Fibroblast of lung (primary cell): ENCODE measurements around the gene TRAPPC8. TPM values are rescaled to one million over a fixed set of nuclear protein-coding genes. Genes with fewer than 3 reads are reported as not detected.

Experiments
- DNase-seq, 2 donors: peaks; one replicate each; pipeline versions ENCODE4 v3.0.0 to v3.0.0-alpha.2; 2010; ENCODE audit warnings: low read depth in 2 of 2
- H2AFZ ChIP-seq: 2 replicates; pipeline ENCODE4 v1.5.1; 2012; ENCODE audit warnings: low read length, control low read depth, inconsistent platforms
- H3K27ac ChIP-seq: 2 replicates; pipeline ENCODE4 v1.5.1; 2011; ENCODE audit warnings: low read length, control low read depth; ENCODE audit not compliant: insufficient read depth
- H3K27me3 ChIP-seq: 2 replicates; pipeline ENCODE4 v1.5.1; 2011; ENCODE audit warnings: mild to moderate bottlenecking, low read length; ENCODE audit not compliant: control insufficient read depth, insufficient read depth
- H3K36me3 ChIP-seq: 2 replicates; pipeline ENCODE4 v1.5.1; 2011; ENCODE audit warnings: low read length; ENCODE audit not compliant: control insufficient read depth, insufficient read depth
- H3K4me1 ChIP-seq: 2 replicates; pipeline ENCODE4 v1.5.1; 2011; ENCODE audit warnings: low read length; ENCODE audit not compliant: control insufficient read depth, insufficient read depth; ENCODE audit errors: extremely low read depth
- H3K4me2 ChIP-seq: 2 replicates; pipeline ENCODE4 v1.5.1; 2011; ENCODE audit warnings: low read length, control low read depth; ENCODE audit not compliant: insufficient read depth; ENCODE audit errors: extremely low read depth
- H3K4me3 ChIP-seq, 4 experiments: fragments of 200-600 bp in 1 of 4; sonication (generic) in 1 of 4; replicated peaks in 1 of 4; 2 replicates each; pipeline ENCODE4 v1.5.1; 2011 to 2016; ENCODE audit warnings: low read length in 4 of 4, low read depth in 3 of 4, mild to moderate bottlenecking in 3 of 4, control low read depth in 2 of 4, inconsistent platforms in 1 of 4, mixed read lengths in 1 of 4; ENCODE audit not compliant: insufficient read depth in 1 of 4; ENCODE audit errors: control extremely low read depth in 1 of 4
- H3K79me2 ChIP-seq: 2 replicates; pipeline ENCODE4 v1.5.1; 2012; ENCODE audit warnings: mild to moderate bottlenecking, low read length, inconsistent platforms; ENCODE audit not compliant: control insufficient read depth, insufficient read depth
- H3K9ac ChIP-seq: 2 replicates; pipeline ENCODE4 v1.5.1; 2011; ENCODE audit warnings: mild to moderate bottlenecking, low read length, control low read depth; ENCODE audit not compliant: insufficient read depth
- H3K9me3 ChIP-seq: 2 replicates; pipeline ENCODE4 v1.5.1; 2012; ENCODE audit warnings: low read depth, low read length; ENCODE audit not compliant: control insufficient read depth, insufficient read depth
- H4K20me1 ChIP-seq: 2 replicates; pipeline ENCODE4 v1.5.1; 2011; ENCODE audit warnings: low read length; ENCODE audit not compliant: control insufficient read depth, insufficient read depth; ENCODE audit errors: extremely low read depth
- CTCF ChIP-seq, 2 donors: IDR thresholded peaks in 1 of 2; conservative IDR thresholded peaks in 1 of 2; 1 replicate in 1 of 2; 2 replicates in 1 of 2; pipeline ENCODE4 v1.5.1; 2011 to 2012; ENCODE audit warnings: low read length in 2 of 2, control low read depth in 1 of 2, inconsistent platforms in 1 of 2, low read depth in 1 of 2, mild to moderate bottlenecking in 1 of 2
- EZH2 ChIP-seq: IDR thresholded peaks from 2 replicates; pipeline ENCODE4 v1.5.1; 2012; ENCODE audit warnings: low read length, control low read depth, mild to moderate bottlenecking; ENCODE audit errors: missing control alignments
- polyA plus RNA-seq, 2 donors: library from polyadenylated mRNA; depleted of rRNA in 1 of 2; stranded (reverse) in 1 of 2; unstranded in 1 of 2; fragments of >200 nt; gene quantifications; 2 replicates each; pipeline ENCODE4 v1.2.1, GENCODE V29; 2011 to 2012; ENCODE audit warnings: missing spikeins in 1 of 2
- total RNA-seq: library from RNA; depleted of rRNA; stranded (reverse); fragments of >200 nt; gene quantifications from 2 replicates; pipeline ENCODE4 v1.2.1, GENCODE V29; 2014

Gene TRAPPC8
- total and polyA plus RNA-seq, 2 donors (not counting 1 experiment from before 2014, with no cell fraction given), result 53.4 to 64.2 TPM

GRCh38 chr18:31876707-31877106 is 66.2 kb downstream of the TRAPPC8 start:
- no peaks in the 10 kb centered on the region for H3K36me3 ChIP-seq
- no peak overlapping the region for H2AFZ ChIP-seq
- H3K4me2 ChIP-seq, result no peak overlapping the region

GRCh38 chr18:31875301-31875700 is 67.6 kb downstream of the TRAPPC8 start:
- no peaks in the 10 kb centered on the region for H3K79me2 ChIP-seq
- no peaks in the 10 kb centered on the region for H3K36me3 ChIP-seq
- H2AFZ ChIP-seq, result no peak overlapping the region
- H3K27ac ChIP-seq, result no peak overlapping the region
- H3K9ac ChIP-seq, result no peak overlapping the region
- H3K4me3 ChIP-seq, result no peak overlapping the region
- no peaks in the 10 kb centered on the region for H3K4me1 ChIP-seq
- DNase-seq, result no peak
- no peaks in the 10 kb centered on the region for H4K20me1 ChIP-seq
- no peaks in the 10 kb centered on the region for H3K27me3 ChIP-seq
- H3K4me2 ChIP-seq, result no peak overlapping the region
- no peak for TF ChIP-seq CTCF (conservative IDR thresholded peaks at IDR 0.05 in 1 of 2, IDR thresholded peaks at IDR 0.05 in 1 of 2; ENCODE audit: low read depth in 1 of 2, low read length in 2 of 2)
- no peaks in the 10 kb centered on the region for H3K9me3 ChIP-seq

More at GRCh38 chr18:31876707-31877106, 66.2 kb downstream of the TRAPPC8 start:
- no peaks in the 10 kb centered on the region for H3K79me2 ChIP-seq
- TF ChIP-seq EZH2 (no peak), CTCF (conservative IDR thresholded peaks at IDR 0.05 in 1 of 2, IDR thresholded peaks at IDR 0.05 in 1 of 2; ENCODE audit: low read depth in 1 of 2, low read length in 2 of 2) (no peak)
- H3K4me3 ChIP-seq, result no peak overlapping the region
- H3K9ac ChIP-seq, result no peak overlapping the region
- H4K20me1 ChIP-seq, result no peaks in the 10 kb centered on the region
- no peaks in the 10 kb centered on the region for H3K4me1 ChIP-seq
- no peak overlapping the region for H3K27ac ChIP-seq
- H3K27me3 ChIP-seq, result no peaks in the 10 kb centered on the region
- H3K9me3 ChIP-seq, result no peaks in the 10 kb centered on the region
- DNase-seq, result peak in 1 of 2 donors; percentile 21

GRCh38 chr18:31863103-31863502 is 79.8 kb downstream of the TRAPPC8 start:
- Histone ChIP-seq H3K9ac (no peak overlapping the region), H3K4me1 (no peaks in the 10 kb centered on the region), H3K79me2 (no peaks in the 10 kb centered on the region), H3K27ac (no peak overlapping the region), H3K27me3 (no peaks in the 10 kb centered on the region), H4K20me1 (no peaks in the 10 kb centered on the region), H3K4me2 (no peak overlapping the region), H2AFZ (no peak overlapping the region), H3K36me3 (peaks cover 2% of the 10 kb centered on the region), H3K9me3 (no peaks in the 10 kb centered on the region), H3K4me3 (no peak overlapping the region)
- TF ChIP-seq CTCF (conservative IDR thresholded peaks at IDR 0.05 in 1 of 2, IDR thresholded peaks at IDR 0.05 in 1 of 2; ENCODE audit: low read depth in 1 of 2, low read length in 2 of 2) (no peak), EZH2 (no peak)
- DNase-seq, result no peak
